Measurements from ENCODE around the gene CDHR1. TPM values are rescaled to one million over a fixed set of nuclear protein-coding genes. Genes with fewer than 3 reads are reported as not detected.
A peak's percentile ranks its signal among the peaks of the same experiment; 100 is the strongest.

CDHR1 gene
- total RNA-seq, 4 donors from 2014 or later = under 0.01 to 0.17 (median 0.06) TPM; not detected in 1

DNA sequence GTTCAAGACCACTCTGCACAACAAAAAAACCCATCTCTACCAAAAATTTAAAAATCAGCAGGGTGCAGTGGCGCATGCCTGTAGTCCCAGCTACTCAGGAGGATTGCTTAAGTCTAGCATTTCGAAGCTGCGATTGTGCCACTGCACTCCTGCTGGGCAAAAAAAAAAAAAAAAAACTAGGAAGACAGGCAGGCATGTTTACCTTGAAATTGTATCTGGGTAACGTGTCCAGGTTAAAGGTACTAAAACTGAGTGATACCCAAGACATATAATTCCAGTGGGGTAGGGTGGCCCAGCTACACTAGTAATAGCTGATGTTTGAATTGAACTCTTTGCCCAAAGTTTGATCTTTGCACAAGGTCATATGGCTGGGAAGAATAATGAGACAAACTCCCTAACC is 38.8 kb upstream of the CDHR1 start:
- H3K9me3 ChIP-seq = no peaks in the 10 kb centered on the region
- H3K4me1 ChIP-seq = no peaks in the 10 kb centered on the region
- DNase-seq (ENCODE audit: extremely low spot score) = no peak
- TF ChIP-seq POLR2A (IDR thresholded peaks at IDR 0.05; ENCODE audit: low read depth) (no peak), POLR2AphosphoS5 (IDR thresholded peaks at IDR 0.05) (no peak), EP300 (IDR thresholded peaks at IDR 0.05) (no peak)
- TF ChIP-seq, protein P1, sequence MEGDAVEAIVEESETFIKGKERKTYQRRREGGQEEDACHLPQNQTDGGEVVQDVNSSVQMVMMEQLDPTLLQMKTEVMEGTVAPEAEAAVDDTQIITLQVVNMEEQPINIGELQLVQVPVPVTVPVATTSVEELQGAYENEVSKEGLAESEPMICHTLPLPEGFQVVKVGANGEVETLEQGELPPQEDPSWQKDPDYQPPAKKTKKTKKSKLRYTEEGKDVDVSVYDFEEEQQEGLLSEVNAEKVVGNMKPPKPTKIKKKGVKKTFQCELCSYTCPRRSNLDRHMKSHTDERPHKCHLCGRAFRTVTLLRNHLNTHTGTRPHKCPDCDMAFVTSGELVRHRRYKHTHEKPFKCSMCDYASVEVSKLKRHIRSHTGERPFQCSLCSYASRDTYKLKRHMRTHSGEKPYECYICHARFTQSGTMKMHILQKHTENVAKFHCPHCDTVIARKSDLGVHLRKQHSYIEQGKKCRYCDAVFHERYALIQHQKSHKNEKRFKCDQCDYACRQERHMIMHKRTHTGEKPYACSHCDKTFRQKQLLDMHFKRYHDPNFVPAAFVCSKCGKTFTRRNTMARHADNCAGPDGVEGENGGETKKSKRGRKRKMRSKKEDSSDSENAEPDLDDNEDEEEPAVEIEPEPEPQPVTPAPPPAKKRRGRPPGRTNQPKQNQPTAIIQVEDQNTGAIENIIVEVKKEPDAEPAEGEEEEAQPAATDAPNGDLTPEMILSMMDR (IDR thresholded peaks at IDR 0.05) = no peak
- intact Hi-C loops (cut with DNase I) = no loop called here
- H3K36me3 ChIP-seq = peaks cover 25 to 53% (median 49%) of the 10 kb centered on the region in 4 donors
- no peak overlapping the region for H3K27ac ChIP-seq (replicated peaks in 1 of 4)
- no peaks in the 10 kb centered on the region for H3K27me3 ChIP-seq
- 95% methylated on average over 4 of the region's 4 CpGs for WGBS
- no peak overlapping the region for H3K4me3 ChIP-seq

DNA sequence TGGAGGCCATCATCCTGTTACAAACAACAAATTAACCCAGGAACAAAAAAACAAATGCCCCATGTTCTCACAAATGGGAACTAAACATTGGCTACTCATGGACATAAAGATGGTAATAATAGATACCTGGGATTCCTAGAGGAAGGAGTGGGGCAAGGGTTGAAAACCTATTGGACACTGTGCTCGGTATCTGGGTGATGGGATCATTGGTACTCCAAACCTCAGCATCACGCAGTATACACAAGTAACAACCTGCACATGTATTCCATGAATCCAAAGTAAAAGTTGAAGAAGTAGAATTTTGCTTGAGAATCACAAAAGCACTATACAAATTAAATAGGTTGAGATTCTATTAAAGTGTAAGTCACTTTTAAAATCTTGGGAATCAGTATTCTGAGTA is 38.3 kb upstream of the CDHR1 start:
- H3K4me1 ChIP-seq = no peaks in the 10 kb centered on the region
- no peak overlapping the region for H3K4me3 ChIP-seq
- no peak for DNase-seq (ENCODE audit: extremely low spot score)
- H3K27ac ChIP-seq (replicated peaks in 1 of 4) = no peak overlapping the region
- H3K36me3 ChIP-seq = peaks cover 20 to 48% (median 44%) of the 10 kb centered on the region in 4 donors
- no peaks in the 10 kb centered on the region for H3K9me3 ChIP-seq
- H3K27me3 ChIP-seq = no peaks in the 10 kb centered on the region
- WGBS = 89% methylated on average over 2 of the region's 2 CpGs
- TF ChIP-seq POLR2AphosphoS5 (IDR thresholded peaks at IDR 0.05) = no peak
- TF ChIP-seq, protein P1 (IDR thresholded peaks at IDR 0.05) = no peak
- no peak for TF ChIP-seq POLR2A (IDR thresholded peaks at IDR 0.05; ENCODE audit: low read depth)
- no peak for TF ChIP-seq EP300 (IDR thresholded peaks at IDR 0.05)
- intact Hi-C loops (cut with DNase I) = no loop called here

DNA sequence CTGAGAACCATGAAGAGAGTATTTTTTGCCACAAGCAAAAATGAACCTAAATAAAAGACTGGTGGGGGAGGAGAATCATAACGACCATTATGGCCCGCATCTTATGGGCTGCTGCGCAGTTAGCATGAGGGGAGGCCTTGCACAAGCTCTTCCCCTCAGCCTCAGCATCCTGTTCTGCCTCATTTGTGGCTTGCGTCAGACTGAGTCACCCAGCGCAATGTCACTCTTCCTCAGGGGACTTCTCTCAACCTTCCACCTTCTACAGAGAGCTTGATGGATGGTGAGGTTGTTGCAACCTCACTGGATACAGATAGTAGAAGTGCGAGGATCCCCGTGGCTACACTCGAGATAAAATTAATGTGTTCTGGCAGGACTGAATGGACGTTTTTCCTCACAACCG is 37.6 kb upstream of the CDHR1 start:
- Histone ChIP-seq H3K4me3 (no peak overlapping the region), H3K9me3 (no peaks in the 10 kb centered on the region), H3K36me3 (peaks cover 12 to 40% (median 37%) of the 10 kb centered on the region in 4 donors), H3K27me3 (peaks cover 0 to under 1% (median 0%) of the 10 kb centered on the region in 4 donors), H3K27ac (replicated peaks in 1 of 4) (no peak overlapping the region), H3K4me1 (no peaks in the 10 kb centered on the region)
- no peak for TF ChIP-seq EP300 (IDR thresholded peaks at IDR 0.05)
- peak in 1 of 2 donors; percentile 25 for TF ChIP-seq POLR2AphosphoS5 (IDR thresholded peaks at IDR 0.05)
- no peak for TF ChIP-seq POLR2A (IDR thresholded peaks at IDR 0.05; ENCODE audit: low read depth)
- intact Hi-C loops (cut with DNase I) = no loop called here
- DNase-seq (ENCODE audit: extremely low spot score) = no peak
- WGBS = 69% methylated on average over 10 of the region's 10 CpGs

DNA sequence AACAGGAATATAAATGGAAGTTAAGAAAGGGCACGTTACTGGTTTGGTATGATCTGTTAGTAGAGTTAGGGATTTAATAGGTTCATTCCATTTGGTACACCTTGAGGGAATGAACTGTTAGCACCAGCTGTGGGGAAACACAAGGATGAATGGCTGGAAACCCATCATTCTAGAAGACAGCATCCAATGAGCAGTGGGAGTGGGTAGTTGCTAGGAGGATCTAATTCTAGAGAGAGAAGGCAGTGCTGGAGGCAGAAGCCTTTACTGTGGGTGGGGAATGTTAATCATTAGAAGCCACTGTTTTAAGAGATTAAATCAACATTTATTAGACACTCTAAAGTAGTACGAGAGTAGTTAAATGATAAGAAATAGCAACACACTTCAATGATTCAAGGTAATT is 36.3 kb upstream of the CDHR1 start:
- TF ChIP-seq EP300 (IDR thresholded peaks at IDR 0.05) = no peak
- TF ChIP-seq POLR2A (IDR thresholded peaks at IDR 0.05; ENCODE audit: low read depth) = no peak
- no peak for TF ChIP-seq POLR2AphosphoS5 (IDR thresholded peaks at IDR 0.05)
- TF ChIP-seq, protein P1 (IDR thresholded peaks at IDR 0.05) = no peak
- DNase-seq (ENCODE audit: extremely low spot score) = no peak
- Histone ChIP-seq H3K4me1 (no peaks in the 10 kb centered on the region), H3K9me3 (no peaks in the 10 kb centered on the region), H3K4me3 (no peak overlapping the region), H3K36me3 (peaks cover 6 to 27% (median 24%) of the 10 kb centered on the region in 4 donors), H3K27ac (replicated peaks in 1 of 4) (no peak overlapping the region), H3K27me3 (peaks cover 0 to 11% (median 0%) of the 10 kb centered on the region in 4 donors)
- intact Hi-C loops (cut with DNase I) = no loop called here
- WGBS = 89% methylated on average over 2 of the region's 2 CpGs

DNA sequence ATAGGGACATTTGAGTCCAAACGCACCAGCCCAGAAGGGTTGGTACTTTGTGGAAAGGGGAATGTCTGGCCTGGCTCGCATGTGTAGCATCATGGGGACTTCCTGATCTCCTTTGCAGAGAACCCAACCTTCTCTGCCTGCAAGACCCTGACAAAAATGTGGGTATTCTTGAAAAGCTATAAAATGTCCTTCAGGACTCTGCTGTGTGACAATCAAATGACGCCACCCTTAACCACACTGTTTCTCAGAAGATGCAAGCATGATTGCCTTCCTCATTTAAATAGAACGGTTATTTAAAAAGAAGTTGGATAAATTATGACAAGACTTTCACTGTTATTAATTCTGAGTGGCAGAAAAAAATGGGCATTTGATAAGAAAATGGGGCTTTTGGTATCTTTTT is 35.8 kb upstream of the CDHR1 start:
- H3K9me3 ChIP-seq = no peaks in the 10 kb centered on the region
- WGBS = 86% methylated on average over 4 of the region's 4 CpGs
- peaks cover 0 to 11% (median 0%) of the 10 kb centered on the region in 4 donors for H3K27me3 ChIP-seq
- no peaks in the 10 kb centered on the region for H3K4me1 ChIP-seq
- TF ChIP-seq EP300 (IDR thresholded peaks at IDR 0.05) = no peak
- no peak for TF ChIP-seq POLR2AphosphoS5 (IDR thresholded peaks at IDR 0.05)
- TF ChIP-seq POLR2A (IDR thresholded peaks at IDR 0.05; ENCODE audit: low read depth) = no peak
- TF ChIP-seq, protein P1 (IDR thresholded peaks at IDR 0.05) = no peak
- peaks cover 6 to 22% (median 19%) of the 10 kb centered on the region in 4 donors for H3K36me3 ChIP-seq
- DNase-seq (ENCODE audit: extremely low spot score) = no peak
- intact Hi-C loops (cut with DNase I) = no loop called here
- H3K4me3 ChIP-seq = no peak overlapping the region
- H3K27ac ChIP-seq (replicated peaks in 1 of 4) = no peak overlapping the region

Measured in esophagus muscularis mucosa (tissue), 4 donors.